MM.1S (cell line): ENCODE measurements around the gene PIK3R3.
A peak's percentile ranks its signal among the peaks of the same experiment; 100 is the strongest.

Experiments used
- DNase-seq: peaks from one replicate; pipeline ENCODE4 v3.0.0-alpha.2; 2015
- H2AFZ ChIP-seq: fragments of 300-600 bp; sonication (generic); 2 replicates; pipeline ENCODE4 v1.6.0; 2016; ENCODE audit warnings: antibody characterized with exemption, low read length
- H3F3A ChIP-seq: fragments of 300-600 bp; sonication (generic); 2 replicates; pipeline ENCODE4 v1.6.1; 2016; ENCODE audit warnings: mild to moderate bottlenecking, antibody characterized with exemption, low read length, moderate library complexity, mixed read lengths; ENCODE audit not compliant: insufficient read depth
- H3K27ac ChIP-seq: fragments of 300-600 bp; sonication (generic); 2 replicates; pipeline ENCODE4 v1.5.1; 2016; ENCODE audit warnings: mild to moderate bottlenecking, low read length
- H3K27me3 ChIP-seq: fragments of 300-600 bp; sonication (generic); replicated peaks from 2 replicates; pipeline ENCODE4 v1.6.0; 2016; ENCODE audit warnings: low read length; ENCODE audit not compliant: insufficient read depth
- H3K36me3 ChIP-seq: fragments of 300-600 bp; sonication (generic); replicated peaks from 2 replicates; pipeline ENCODE4 v1.6.1; 2016; ENCODE audit warnings: mild to moderate bottlenecking, low read length, mixed read lengths; ENCODE audit not compliant: insufficient read depth
- H3K4me1 ChIP-seq: fragments of 300-600 bp; sonication (generic); 2 replicates; pipeline ENCODE4 v1.6.1; 2016; ENCODE audit warnings: low read length, mixed read lengths
- H3K4me2 ChIP-seq: fragments of 300-600 bp; sonication (generic); 2 replicates; pipeline ENCODE4 v1.6.0; 2016; ENCODE audit warnings: low read depth, low read length
- H3K4me3 ChIP-seq: fragments of 300-600 bp; sonication (generic); 2 replicates; pipeline ENCODE4 v1.5.1; 2016; ENCODE audit warnings: low read length, mixed read lengths
- H3K79me2 ChIP-seq: fragments of 300-600 bp; sonication (generic); 2 replicates; pipeline ENCODE4 v1.6.1; 2016; ENCODE audit warnings: mixed run types, low read length, mixed read lengths
- H3K9ac ChIP-seq: fragments of 300-600 bp; sonication (generic); 2 replicates; pipeline ENCODE4 v1.6.1; 2016; ENCODE audit warnings: low read length, mixed read lengths
- H3K9me2 ChIP-seq: fragments of 300-600 bp; sonication (generic); replicated peaks from 2 replicates; pipeline ENCODE4 v1.6.1; 2016; ENCODE audit warnings: mild to moderate bottlenecking, low read length, mixed read lengths; ENCODE audit not compliant: insufficient read depth
- H3K9me3 ChIP-seq: fragments of 300-600 bp; sonication (generic); replicated peaks from 2 replicates; pipeline ENCODE4 v1.6.1; 2016; ENCODE audit warnings: mild to moderate bottlenecking, low read length, mixed read lengths; ENCODE audit not compliant: insufficient read depth
- H4K20me1 ChIP-seq: fragments of 300-600 bp; sonication (generic); 2 replicates; pipeline ENCODE4 v1.6.1; 2016; ENCODE audit warnings: mild to moderate bottlenecking, low read length, moderate library complexity, mixed read lengths; ENCODE audit not compliant: insufficient read depth
- CTCF ChIP-seq: fragments of 300-600 bp; sonication (generic); IDR thresholded peaks from 2 replicates; pipeline ENCODE4 v1.5.1; 2016; ENCODE audit warnings: antibody characterized with exemption, low read length, mixed read lengths
- EZH2 ChIP-seq: fragments of 300-600 bp; sonication (generic); optimal IDR thresholded peaks from 2 replicates; pipeline ENCODE3; 2017; ENCODE audit warnings: low read depth, mild to moderate bottlenecking, antibody characterized with exemption, low read length, mixed read lengths
- EZH2phosphoT487 ChIP-seq: fragments of 300-600 bp; sonication (generic); IDR thresholded peaks from 2 replicates; pipeline ENCODE4 v1.6.1; 2018; ENCODE audit warnings: antibody characterized with exemption, low read length

PIK3R3 gene

GRCh38 chr1:46132529-46133180, at the start of gene PIK3R3:
TSS of gene PIK3R3 (minus strand) at chr1:46132629. CDS start at chr1:46131952, 677 bp downstream.
- Histone ChIP-seq H3K27ac (peak within 1 kb of the TSS; percentile 99), H3K4me2 (peak within 1 kb of the TSS; percentile 98), H3K4me3 (peak within 1 kb of the TSS; percentile 68), H3K79me2 (peaks cover 13% of the 10 kb centered on the region), H2AFZ (peak within 1 kb of the TSS; percentile 95), H3F3A (peaks cover 31% of the 10 kb centered on the region), H4K20me1 (no peaks in the 10 kb centered on the region), H3K9me3 (no peaks in the 10 kb centered on the region), H3K27me3 (no peaks in the 10 kb centered on the region), H3K9ac (peak within 1 kb of the TSS; percentile 98), H3K36me3 (no peaks in the 10 kb centered on the region), H3K9me2 (no peaks in the 10 kb centered on the region), H3K4me1 (peaks cover 22% of the 10 kb centered on the region)
- TF ChIP-seq EZH2phosphoT487 = no peak
- no peak for TF ChIP-seq CTCF
- no peak for TF ChIP-seq EZH2
- DNase-seq = peak; percentile 98

- no peaks in the 10 kb centered on the region for H3K36me3 ChIP-seq
- H4K20me1 ChIP-seq = no peaks in the 10 kb centered on the region
- no peaks in the 10 kb centered on the region for H3K27me3 ChIP-seq
- H2AFZ ChIP-seq = no peak overlapping the region
- H3K9me2 ChIP-seq = no peaks in the 10 kb centered on the region
- no peak for DNase-seq
- H3K4me1 ChIP-seq = no peaks in the 10 kb centered on the region
- H3K79me2 ChIP-seq = no peaks in the 10 kb centered on the region
- no peak overlapping the region for H3K4me3 ChIP-seq
- TF ChIP-seq EZH2phosphoT487 = no peak
- no peak for TF ChIP-seq CTCF
- no peak for TF ChIP-seq EZH2
- no peak overlapping the region for H3K4me2 ChIP-seq
- no peak overlapping the region for H3K9ac ChIP-seq
- H3K9me3 ChIP-seq = no peaks in the 10 kb centered on the region
- H3K27ac ChIP-seq = no peak overlapping the region
- H3F3A ChIP-seq = no peaks in the 10 kb centered on the region
Observed at GRCh38 chr1:46181343-46182260, 49.2 kb upstream of the PIK3R3 start.

GRCh38 chr1:46180082-46180616, 47.7 kb upstream of the PIK3R3 start:
- no peaks in the 10 kb centered on the region for H3K9me3 ChIP-seq
- no peaks in the 10 kb centered on the region for H3K27me3 ChIP-seq
- no peak overlapping the region for H3K4me3 ChIP-seq
- H3K36me3 ChIP-seq = no peaks in the 10 kb centered on the region
- no peaks in the 10 kb centered on the region for H3F3A ChIP-seq
- TF ChIP-seq EZH2phosphoT487 (no peak), CTCF (peak; percentile 31)
- no peak overlapping the region for H3K4me2 ChIP-seq
- H3K27ac ChIP-seq = no peak overlapping the region
- H3K4me1 ChIP-seq = no peaks in the 10 kb centered on the region
- 0 out of 2 replicates have a peak overlapping the region, but pooled peaks have one; percentile 21 for H2AFZ ChIP-seq
- H3K9me2 ChIP-seq = no peaks in the 10 kb centered on the region
- DNase-seq = no peak
- no peaks in the 10 kb centered on the region for H3K79me2 ChIP-seq
- no peak overlapping the region for H3K9ac ChIP-seq
- H4K20me1 ChIP-seq = no peaks in the 10 kb centered on the region
